SU-DHL-6 (cell line): ENCODE measurements around the gene FANCL.

Source experiments
- CTCF ChIP-seq: fragments of 200-600 bp; sonication (generic); IDR thresholded peaks from one replicate; pipeline ENCODE4 v1.5.1; 2017; ENCODE audit warnings: antibody characterized with exemption, mild to moderate bottlenecking, low read length, moderate library complexity; ENCODE audit not compliant: insufficient read depth, poor library complexity, severe bottlenecking
- EZH2phosphoT487 ChIP-seq: fragments of 200-600 bp; sonication (generic), shearing (Covaris generic); conservative IDR thresholded peaks from 2 replicates; pipeline ENCODE4 v1.6.1; 2018; ENCODE audit warnings: mild to moderate bottlenecking, antibody characterized with exemption, low read length, moderate library complexity, mixed read lengths

- TF ChIP-seq CTCF (no peak), EZH2phosphoT487 (no peak)
Observed at GRCh38 chr2:58261209-58261608, 20.1 kb upstream of the FANCL start.
